Endodermal cell (in vitro differentiated cells): ENCODE results near the gene GLRX2. TPM values are rescaled to one million over a fixed set of nuclear protein-coding genes. Genes with fewer than 3 reads are reported as not detected.

Experiments used
- DNase-seq: peaks from one replicate; pipeline ENCODE4 v3.0.0-alpha.2; 2017
- H3K27ac ChIP-seq: 2 replicates; pipeline ENCODE4 v1.5.1; 2013; ENCODE audit warnings: mild to moderate bottlenecking, low read depth, low read length, moderate library complexity
- H3K27me3 ChIP-seq: 2 replicates; pipeline ENCODE4 v1.6.1; 2013; ENCODE audit warnings: mild to moderate bottlenecking, low read length, moderate library complexity; ENCODE audit not compliant: insufficient read depth, control insufficient read depth, poor library complexity, severe bottlenecking
- H3K36me3 ChIP-seq: 2 replicates; pipeline ENCODE4 v1.7.0; 2013; ENCODE audit warnings: mild to moderate bottlenecking, low read length, moderate library complexity; ENCODE audit not compliant: control insufficient read depth, insufficient read depth
- H3K4me1 ChIP-seq: one replicate; pipeline ENCODE4 v1.7.0; 2013; ENCODE audit warnings: low read length; ENCODE audit not compliant: control insufficient read depth, insufficient read depth
- H3K4me3 ChIP-seq: 2 replicates; pipeline ENCODE4 v1.5.1; 2013; ENCODE audit warnings: mild to moderate bottlenecking, low read length, moderate library complexity
- H3K9ac ChIP-seq: 2 replicates; pipeline ENCODE4 v1.6.1; 2013; ENCODE audit warnings: mild to moderate bottlenecking, low read length, moderate library complexity; ENCODE audit not compliant: poor library complexity, severe bottlenecking; ENCODE audit errors: extremely low read depth
- H3K9me3 ChIP-seq: 2 replicates; pipeline ENCODE4 v1.6.1; 2013; ENCODE audit warnings: mild to moderate bottlenecking, low read length, moderate library complexity; ENCODE audit not compliant: control insufficient read depth
- H3K27ac Mint-ChIP-seq: 2 replicates; pipeline ENCODE4 v1.8.0; 2020; ENCODE audit warnings: mixed read lengths
- H3K27me3 Mint-ChIP-seq: 2 replicates; pipeline ENCODE4 v1.8.0; 2021; ENCODE audit warnings: mild to moderate bottlenecking, mixed read lengths; ENCODE audit not compliant: insufficient read depth
- H3K36me3 Mint-ChIP-seq: 2 replicates; pipeline ENCODE4 v1.8.0; 2020; ENCODE audit warnings: low read depth, mixed read lengths
- H3K4me1 Mint-ChIP-seq: 2 replicates; pipeline ENCODE4 v1.8.0; 2020; ENCODE audit warnings: mixed read lengths
- H3K4me3 Mint-ChIP-seq: 2 replicates; pipeline ENCODE4 v1.8.0; 2020; ENCODE audit warnings: mild to moderate bottlenecking, moderate library complexity, mixed read lengths
- H3K9me3 Mint-ChIP-seq: 2 replicates; pipeline ENCODE4 v1.8.0; 2020; ENCODE audit warnings: mild to moderate bottlenecking, mixed read lengths
- CTCF ChIP-seq: fragments of 200-600 bp; sonication (generic); conservative IDR thresholded peaks from 2 replicates; pipeline ENCODE4 v1.5.0; 2021; ENCODE audit warnings: antibody characterized with exemption, mild to moderate bottlenecking
- WGBS, 2 experiments: methylation state at CpG; one replicate each; pipeline versions ENCODE4 v1.1.5 to v1.1.7; 2013; ENCODE audit warnings: missing lambda C conversion rate in 2 of 2, mixed read lengths in 1 of 2; ENCODE audit not compliant: insufficient coverage in 1 of 2, insufficient read length in 1 of 2; 5-methylcytosine and 5-hydroxymethylcytosine counted together
- total RNA-seq, 2 donors: library from RNA; stranded (reverse); fragmentation: NEBNext Ultra II Directional in 1 of 2; extraction: Animal tissue kit (Norgen Biotek cat#: 25700) in 1 of 2; gene quantifications; 2 replicates in 1 of 2; 3 replicates in 1 of 2; pipeline ENCODE4 v1.2.1, GENCODE V29; 2021

GLRX2 gene
- total RNA-seq, 2 donors from 2014 or later, result 8.6 to 11.0 TPM

GRCh38 chr1:193113258-193113991, 8.2 kb upstream of the GLRX2 start:
- Histone ChIP-seq H3K9me3 (no peaks in the 10 kb centered on the region), H3K27ac (no peak overlapping the region), H3K36me3 (no peaks in the 10 kb centered on the region), H3K4me1 (no peaks in the 10 kb centered on the region), H3K4me3 (no peak overlapping the region), H3K27me3 (no peaks in the 10 kb centered on the region), H3K9ac (no peak overlapping the region)
- no peaks in the 10 kb centered on the region for H3K27me3 Mint-ChIP-seq
- WGBS, 2 experiments, result 70 to 74% methylated on average over 7 to 9 of the region's 9 CpGs
- H3K4me3 Mint-ChIP-seq, result no peak overlapping the region
- H3K27ac Mint-ChIP-seq, result peak overlapping the region; percentile 74
- DNase-seq, result peak; percentile 89
- no peaks in the 10 kb centered on the region for H3K9me3 Mint-ChIP-seq
- H3K4me1 Mint-ChIP-seq, result peaks cover 30% of the 10 kb centered on the region
- no peak for TF ChIP-seq CTCF
- no peaks in the 10 kb centered on the region for H3K36me3 Mint-ChIP-seq

GRCh38 chr1:193111641-193112090, 6.5 kb upstream of the GLRX2 start:
- peaks cover 30% of the 10 kb centered on the region for H3K4me1 Mint-ChIP-seq
- Histone ChIP-seq H3K4me3 (no peak overlapping the region), H3K27me3 (no peaks in the 10 kb centered on the region), H3K4me1 (no peaks in the 10 kb centered on the region), H3K36me3 (no peaks in the 10 kb centered on the region), H3K9me3 (no peaks in the 10 kb centered on the region), H3K9ac (no peak overlapping the region), H3K27ac (no peak overlapping the region)
- 75 to 77% methylated on average over 5 to 6 of the region's 6 CpGs for WGBS, 2 experiments
- H3K36me3 Mint-ChIP-seq, result no peaks in the 10 kb centered on the region
- no peak overlapping the region for H3K4me3 Mint-ChIP-seq
- H3K27ac Mint-ChIP-seq, result peak overlapping the region; percentile 72
- peak; percentile 77 for DNase-seq
- H3K9me3 Mint-ChIP-seq, result no peaks in the 10 kb centered on the region
- H3K27me3 Mint-ChIP-seq, result no peaks in the 10 kb centered on the region
- no peak for TF ChIP-seq CTCF

GRCh38 chr1:193110864-193111263, 5.7 kb upstream of the GLRX2 start:
- Mint-ChIP-seq H3K4me1 (peaks cover 31% of the 10 kb centered on the region), H3K9me3 (no peaks in the 10 kb centered on the region), H3K27ac (no peak overlapping the region), H3K27me3 (no peaks in the 10 kb centered on the region), H3K4me3 (no peak overlapping the region), H3K36me3 (no peaks in the 10 kb centered on the region)
- H3K4me3 ChIP-seq, result no peak overlapping the region
- DNase-seq, result no peak
- H3K36me3 ChIP-seq, result no peaks in the 10 kb centered on the region
- 95% methylated on average over 3 of the region's 3 CpGs; no CpG with 5 or more reads in 1 of the 2 experiments for whole genome bisulfite sequencing, 2 experiments
- no peaks in the 10 kb centered on the region for H3K9me3 ChIP-seq
- no peaks in the 10 kb centered on the region for H3K4me1 ChIP-seq
- no peaks in the 10 kb centered on the region for H3K27me3 ChIP-seq
- no peak overlapping the region for H3K27ac ChIP-seq
- H3K9ac ChIP-seq, result no peak overlapping the region
- no peak for TF ChIP-seq CTCF
